D341Med (cell line): ENCODE data around the gene NAA20.

Source experiments
- DNase-seq: peaks from one replicate; pipeline ENCODE4 v3.0.0; 2012; ENCODE audit warnings: low spot score

Gene NAA20

DNA sequence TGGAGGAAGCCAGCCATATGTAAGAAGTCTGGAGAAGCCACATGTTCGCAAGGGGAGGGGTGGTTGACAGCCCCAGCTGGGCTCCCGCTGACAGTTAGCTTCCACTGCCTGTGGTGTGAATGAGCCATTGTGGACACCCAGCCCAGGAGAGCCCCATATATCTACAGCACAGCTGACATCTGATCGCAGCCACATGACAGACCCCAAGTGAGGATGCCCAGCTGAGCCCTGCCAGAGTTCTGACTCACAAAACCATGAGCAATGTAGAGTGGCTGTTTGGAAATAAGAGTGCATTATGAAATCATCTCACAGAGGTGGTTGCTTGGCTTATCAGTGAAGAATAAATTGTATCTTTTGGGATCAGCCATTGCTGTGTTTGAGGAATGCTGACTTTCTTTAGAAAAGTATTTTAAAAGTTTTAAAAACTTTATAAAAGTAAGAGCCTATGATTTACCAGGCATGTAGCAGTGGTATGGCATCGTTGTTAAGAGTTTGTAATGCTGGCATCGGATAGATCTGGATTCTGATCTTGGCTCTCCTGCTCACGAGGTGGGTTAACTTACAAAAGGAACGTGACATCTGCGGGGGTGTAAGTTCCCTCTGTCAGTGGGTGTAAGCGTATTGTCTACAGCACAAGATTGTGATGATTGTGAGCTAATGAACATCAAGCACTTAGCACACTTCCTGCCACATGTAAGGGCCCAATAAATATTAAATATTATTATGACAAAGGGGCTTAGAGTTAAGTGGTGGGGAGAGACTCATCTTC, 59.3 kb downstream of the NAA20 start:
- DNase-seq: no peak

- no peak for DNase-seq
These were observed 60.9 kb downstream of the NAA20 start for GRCh38 chr20:20078041-20078440.

DNA sequence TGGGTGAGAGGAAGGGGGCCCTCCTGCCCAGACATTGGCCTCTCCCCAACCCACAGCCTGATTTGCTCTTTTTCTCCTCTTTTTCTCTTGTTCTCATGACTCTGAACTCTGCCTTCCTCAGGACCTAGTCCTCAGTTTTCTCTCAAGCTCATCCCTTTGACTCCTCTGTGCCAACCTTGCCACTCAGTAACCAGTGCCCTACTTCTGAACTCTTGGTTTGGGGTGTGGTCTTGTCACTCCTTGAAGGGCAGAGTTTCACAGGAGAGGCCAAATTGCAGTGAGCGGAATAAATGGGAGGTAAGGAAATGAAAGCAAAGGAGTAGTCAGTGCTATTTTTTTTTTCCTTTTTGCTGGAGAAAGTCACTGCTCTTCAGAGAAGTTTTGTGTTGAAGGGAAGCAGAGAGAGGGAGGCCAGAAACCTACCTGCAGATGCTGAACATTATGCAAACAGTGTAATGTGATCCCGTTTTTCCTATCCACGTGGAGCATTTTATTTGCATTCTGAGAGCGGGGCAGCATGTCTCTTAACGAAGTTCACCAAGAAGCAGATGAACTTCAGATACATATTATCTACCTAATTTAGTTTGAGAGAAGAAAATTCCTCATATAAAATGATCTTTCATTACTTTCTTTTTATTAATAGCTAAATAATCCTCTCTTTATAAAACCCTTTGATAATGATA, 62.1 kb downstream of the NAA20 start:
- DNase-seq: no peak
